NOMO-1 treated with DMSO at 0.1 percent for 48 hours (cell line): Measurements from ENCODE around the gene LRRC59.
"Not testable (repeated sequence)": the region's sequence is repeated elsewhere in the genome, so short reads cannot be mapped to it uniquely, and the experiment has no call there.

Source experiments
- DNase-seq: peaks from one replicate; lab custom pipeline; 2025; ENCODE audit not compliant: unreplicated experiment; lab: John Stamatoyannopoulos, UW

Gene LRRC59

GRCh38 chr17:50397111-50397918, at the start of gene LRRC59:
TSS of gene LRRC59 (minus strand) at chr17:50397523. CDS start at chr17:50397317, 206 bp downstream.
- peak; percentile 83 for DNase-seq

GRCh38 chr17:50445730-50446325, 48.5 kb upstream of the LRRC59 start:
- DNase-seq: no peak

- no peak for DNase-seq
Observed at GRCh38 chr17:50444841-50445715, 47.8 kb upstream of the LRRC59 start.

- no peak for DNase-seq
Observed at GRCh38 chr17:50443505-50443974, 46.2 kb upstream of the LRRC59 start.

GRCh38 chr17:50440838-50441829, 43.8 kb upstream of the LRRC59 start:
- DNase-seq: no peak

GRCh38 chr17:50440172-50440837, 43.0 kb upstream of the LRRC59 start:
- DNase-seq: no peak

- no peak for DNase-seq
Observed at GRCh38 chr17:50439008-50439407, 41.7 kb upstream of the LRRC59 start.

GRCh38 chr17:50437409-50437808, 40.1 kb upstream of the LRRC59 start:
- no peak for DNase-seq

- DNase-seq: no peak
Observed at GRCh38 chr17:50432125-50432762, 34.9 kb upstream of the LRRC59 start.

- DNase-seq: no peak
Observed at GRCh38 chr17:50430821-50431618, 33.7 kb upstream of the LRRC59 start.

GRCh38 chr17:50429793-50430192, 32.5 kb upstream of the LRRC59 start:
- no peak for DNase-seq

GRCh38 chr17:50428831-50429424, 31.6 kb upstream of the LRRC59 start:
- DNase-seq: no peak

- DNase-seq: not testable (repeated sequence)
Observed at GRCh38 chr17:50428126-50428525, 30.8 kb upstream of the LRRC59 start.

GRCh38 chr17:50426814-50427787, 29.8 kb upstream of the LRRC59 start:
- DNase-seq: peak; percentile 33

- no peak for DNase-seq
Observed at GRCh38 chr17:50426472-50426782, 29.1 kb upstream of the LRRC59 start.

- peak; percentile 38 for DNase-seq
Observed at GRCh38 chr17:50425682-50426471, 28.6 kb upstream of the LRRC59 start, which contains the start of gene ACSF2. TSS of gene ACSF2 (plus strand) at chr17:50426218. CDS start at chr17:50426262, 44 bp downstream.
